DMS114 treated with DMSO at 0.1 percent for 48 hours (cell line): Measurements from ENCODE around the gene RAC2.
"Not testable (repeated sequence)": the region's sequence is repeated elsewhere in the genome, so short reads cannot be mapped to it uniquely, and the experiment has no call there.

Source experiments
- DNase-seq: peaks from one replicate; lab custom pipeline; 2025; ENCODE audit not compliant: unreplicated experiment; lab: John Stamatoyannopoulos, UW

Gene RAC2

DNA sequence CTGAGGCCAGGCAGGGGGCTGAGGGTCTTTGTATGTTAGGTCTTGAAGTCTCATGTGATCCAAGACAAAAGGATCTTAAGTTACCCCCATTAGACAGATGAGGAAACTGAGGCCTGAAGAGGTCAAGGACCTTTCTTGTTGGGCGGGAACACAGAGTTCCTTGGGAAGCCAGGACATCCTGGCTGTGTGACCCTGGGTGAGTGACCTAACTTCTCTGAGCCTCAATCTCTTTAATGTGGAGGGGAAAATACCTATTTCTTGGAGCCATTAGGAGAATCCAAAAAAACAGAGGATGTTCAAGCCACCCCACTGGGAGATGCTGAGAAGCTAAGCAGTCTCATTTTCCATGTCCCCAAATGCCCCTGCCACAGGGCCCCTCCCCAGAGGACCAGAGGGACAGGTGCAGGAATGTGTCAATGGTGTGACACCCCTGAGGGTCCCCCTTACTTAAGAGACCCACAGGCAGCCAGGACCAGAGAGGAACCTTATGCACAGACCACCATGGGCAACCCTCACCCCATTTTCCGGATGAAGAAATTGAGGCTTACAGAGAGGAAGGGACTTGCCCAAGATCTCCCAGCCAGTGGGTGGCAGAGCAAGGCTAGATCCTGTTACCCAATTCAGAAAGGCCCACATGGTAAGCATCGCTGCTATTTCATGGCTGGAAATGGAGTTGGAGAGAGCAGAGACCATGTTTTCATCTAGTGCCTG lies 8.0 kb downstream of the RAC2 start:
- DNase-seq: no peak

DNA sequence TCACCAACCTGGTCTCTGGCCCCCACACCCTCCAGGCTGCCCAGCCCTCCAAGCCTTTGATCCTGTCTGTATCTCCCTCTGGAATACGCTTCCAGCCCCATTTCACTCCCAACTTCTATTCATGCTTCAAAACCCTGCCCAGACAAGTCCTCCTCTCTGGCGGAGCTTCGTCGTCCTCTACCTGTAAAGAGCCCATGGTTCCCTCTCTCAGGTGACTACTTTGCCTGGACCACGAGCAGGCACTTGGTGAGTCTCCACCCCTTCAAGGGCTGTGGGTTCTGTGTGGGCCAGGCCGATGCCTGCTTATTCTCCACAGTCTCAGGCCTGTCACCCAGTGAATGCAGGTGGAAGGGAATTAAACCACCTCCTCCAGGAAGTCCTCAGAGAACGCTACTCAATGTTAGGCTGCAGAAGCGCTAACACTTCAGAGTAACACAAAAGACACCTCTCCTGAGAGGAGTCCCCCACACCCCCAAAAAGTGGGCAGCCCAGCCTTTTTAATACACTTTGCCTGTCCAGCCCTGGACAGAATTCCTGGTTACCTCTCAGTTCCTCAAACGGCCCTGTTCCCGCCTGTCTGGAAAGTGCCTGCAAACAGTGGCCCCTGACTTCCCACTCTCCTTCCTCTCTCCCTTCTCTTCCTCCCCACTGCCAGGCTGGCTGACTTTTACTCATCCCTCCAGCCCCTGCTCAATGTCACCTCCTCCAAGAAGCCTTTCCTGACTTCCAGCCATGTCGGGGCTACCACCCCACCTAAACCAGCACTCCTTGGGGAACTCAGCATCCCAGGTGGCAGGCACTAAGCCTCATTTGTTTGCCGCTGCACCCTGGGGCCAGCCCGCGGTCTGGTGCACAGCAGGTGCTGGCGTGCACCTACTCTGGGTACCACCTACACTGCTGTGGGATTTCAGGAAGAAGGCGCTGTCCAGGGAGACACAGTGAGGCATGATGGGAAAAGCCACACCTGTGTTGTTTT lies 9.0 kb downstream of the RAC2 start:
- no peak for DNase-seq

DNA sequence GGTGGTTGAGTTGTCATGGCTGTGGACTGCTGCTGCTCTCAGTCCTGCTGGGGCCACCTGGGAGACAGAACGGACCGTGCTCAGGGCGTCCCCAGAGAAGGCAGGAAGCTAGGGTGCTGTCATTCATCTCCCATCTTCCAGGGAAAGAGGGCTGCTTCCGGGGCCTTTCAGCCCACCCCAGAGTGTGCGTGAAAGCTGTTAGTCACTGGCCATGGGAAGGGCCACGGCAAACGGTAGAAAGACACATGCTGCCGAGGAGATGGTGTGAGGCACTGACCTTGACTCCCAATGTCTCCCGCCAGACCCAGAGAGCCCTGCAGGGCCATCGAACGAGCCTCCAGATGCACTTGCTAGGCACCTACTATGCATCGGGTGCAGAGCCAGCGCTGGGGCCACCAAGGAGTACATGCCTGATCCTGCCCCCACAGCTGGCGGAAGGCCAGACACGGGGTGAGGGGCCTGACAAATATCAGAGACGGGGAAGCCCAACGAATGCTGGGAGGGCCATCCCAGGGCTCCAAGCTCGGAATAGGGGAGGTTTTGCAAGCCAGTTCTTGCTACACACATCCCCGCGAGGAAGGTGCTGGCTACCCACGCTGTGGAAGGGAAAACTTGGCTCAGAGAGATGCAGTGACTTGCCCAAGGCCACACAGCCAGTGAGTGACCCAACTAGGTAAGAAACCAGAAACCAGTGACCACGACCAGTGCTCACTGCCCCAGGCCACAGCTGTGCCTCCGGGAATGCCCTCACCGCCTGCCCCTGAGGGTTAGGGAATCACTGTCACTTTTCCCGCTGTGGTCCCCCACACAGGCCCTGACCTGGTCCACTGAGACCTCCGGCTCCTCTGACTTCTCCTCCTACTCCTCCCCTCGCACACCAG lies 10.1 kb downstream of the RAC2 start:
- no peak for DNase-seq

DNA sequence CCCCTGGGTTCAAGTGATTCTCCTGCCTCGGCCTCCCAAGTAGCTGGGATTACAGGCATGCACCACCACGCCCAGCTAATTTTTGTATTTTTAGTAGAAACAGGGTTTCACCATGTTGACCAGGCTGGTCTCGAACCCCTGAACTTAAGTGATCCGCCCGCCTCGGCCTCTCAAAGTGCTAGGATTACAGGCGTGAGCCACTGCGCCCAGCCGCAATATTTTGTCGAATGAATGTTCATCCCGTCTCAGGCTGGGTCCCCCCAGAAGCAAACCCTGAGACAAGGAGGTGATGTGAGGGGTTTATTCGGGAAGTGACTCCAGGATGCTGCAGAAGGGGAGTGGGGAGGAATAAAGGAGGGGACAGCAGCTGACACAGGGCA lies 10.7 kb downstream of the RAC2 start:
- DNase-seq: not testable (repeated sequence)

DNA sequence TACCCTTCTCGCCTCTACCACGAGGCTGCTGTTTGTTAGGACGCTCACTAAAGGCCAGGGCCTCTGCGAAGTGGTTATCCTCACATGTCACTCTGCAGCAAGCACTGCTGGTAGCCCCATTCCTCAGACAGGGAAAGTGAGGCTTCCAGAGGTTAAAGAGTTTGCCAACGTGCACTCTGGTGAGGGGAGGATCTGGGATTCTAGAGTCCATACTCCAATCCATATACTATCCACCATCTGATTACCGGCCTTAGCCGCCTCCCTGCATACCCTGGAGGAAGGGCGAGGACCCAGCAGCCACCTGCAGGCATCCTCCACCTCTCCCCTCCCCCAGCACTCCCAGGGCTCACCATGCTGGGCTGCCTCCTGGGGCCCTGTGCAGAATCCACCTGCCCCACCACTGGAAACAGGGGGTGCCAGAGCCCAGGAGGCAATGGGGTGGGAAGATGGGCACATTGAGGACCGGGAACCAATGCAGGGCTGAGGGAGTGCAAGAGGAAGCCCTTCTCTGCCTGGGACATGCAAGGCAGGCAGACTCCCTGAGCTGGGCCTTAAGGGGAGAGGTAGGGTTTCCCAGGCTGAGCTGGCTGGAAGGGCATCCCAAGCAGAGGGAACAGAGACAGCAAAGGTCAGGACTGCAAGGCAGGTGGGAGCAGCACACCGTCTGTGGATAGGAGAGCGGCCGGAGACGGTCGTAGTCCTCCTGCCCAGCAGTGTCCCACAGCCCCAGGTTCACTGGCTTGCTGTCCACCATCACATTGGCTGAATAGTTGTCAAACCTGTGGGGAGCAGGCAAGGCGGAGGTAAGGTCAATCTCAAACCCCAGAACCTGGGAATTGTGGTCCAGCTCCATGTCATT lies 11.7 kb downstream of the RAC2 start:
- DNase-seq: no peak

DNA sequence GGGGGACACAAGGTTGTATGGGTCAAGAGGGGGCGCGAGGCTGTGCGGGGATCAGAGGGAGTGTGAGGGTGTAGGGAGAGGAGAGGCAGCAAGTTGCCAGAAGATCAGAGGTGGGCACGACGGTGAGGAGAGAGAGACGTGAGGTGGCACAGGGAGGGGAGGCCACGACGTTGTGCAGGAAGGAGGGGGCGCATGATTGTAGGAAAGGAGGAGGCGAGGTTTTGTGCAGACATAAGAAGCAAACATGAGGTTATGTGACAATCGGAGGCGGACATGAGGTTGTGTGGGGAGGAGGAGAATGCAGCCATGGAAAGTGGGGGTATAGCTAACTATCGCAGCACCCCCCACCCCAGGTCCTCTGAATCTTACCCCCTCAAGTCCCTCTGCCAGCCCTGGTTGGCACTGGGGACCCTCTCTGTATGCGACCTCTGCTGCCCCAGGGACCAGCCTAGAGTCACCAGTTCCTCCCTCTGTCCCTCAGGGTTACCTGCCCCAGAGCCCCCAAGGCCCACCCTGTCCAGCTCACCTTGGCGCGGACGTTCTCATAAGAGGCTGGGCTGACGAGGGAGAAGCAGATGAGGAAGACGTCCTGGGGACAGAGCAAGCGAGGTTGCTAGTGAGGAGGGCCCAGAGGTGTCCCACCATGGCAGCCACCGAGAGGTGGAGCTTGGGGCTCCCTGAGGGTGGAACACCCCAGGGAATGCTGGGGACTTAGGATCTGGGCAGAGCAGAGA lies 12.5 kb downstream of the RAC2 start:
- DNase-seq: no peak

DNA sequence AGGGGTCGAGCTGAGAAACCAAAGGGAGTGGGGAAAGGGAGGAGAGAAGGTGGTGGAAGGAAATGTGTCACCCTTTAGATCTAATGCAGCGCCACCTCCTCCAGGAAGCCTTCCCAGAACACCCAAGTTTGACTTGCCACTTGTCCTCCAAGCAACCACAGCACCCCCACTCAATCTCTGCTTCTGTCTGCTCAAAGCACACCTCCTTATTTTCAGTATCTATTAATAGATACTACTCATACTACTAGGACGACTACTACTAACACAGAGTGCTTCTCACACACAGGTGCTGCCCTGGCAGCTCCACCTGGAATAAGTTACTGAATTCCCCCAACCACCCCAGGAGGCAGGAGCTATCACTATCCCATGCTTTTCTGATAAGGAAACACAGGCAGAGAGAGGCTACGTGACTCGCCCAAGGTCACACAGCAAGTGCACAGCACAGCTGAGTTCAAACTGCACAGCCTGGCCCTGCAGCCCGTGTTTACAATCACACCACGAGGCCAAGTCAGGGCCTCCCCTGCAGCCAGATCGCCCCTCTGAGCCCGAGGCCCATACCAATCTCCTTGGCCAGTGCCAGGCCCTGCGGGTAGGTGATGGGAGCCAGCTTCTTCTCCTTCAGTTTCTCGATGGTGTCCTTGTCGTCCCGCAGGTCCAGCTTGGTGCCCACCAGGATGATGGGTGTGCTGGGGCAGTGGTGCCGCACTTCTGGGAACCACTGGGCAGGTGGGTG lies 13.2 kb downstream of the RAC2 start:
- DNase-seq: no peak

DNA sequence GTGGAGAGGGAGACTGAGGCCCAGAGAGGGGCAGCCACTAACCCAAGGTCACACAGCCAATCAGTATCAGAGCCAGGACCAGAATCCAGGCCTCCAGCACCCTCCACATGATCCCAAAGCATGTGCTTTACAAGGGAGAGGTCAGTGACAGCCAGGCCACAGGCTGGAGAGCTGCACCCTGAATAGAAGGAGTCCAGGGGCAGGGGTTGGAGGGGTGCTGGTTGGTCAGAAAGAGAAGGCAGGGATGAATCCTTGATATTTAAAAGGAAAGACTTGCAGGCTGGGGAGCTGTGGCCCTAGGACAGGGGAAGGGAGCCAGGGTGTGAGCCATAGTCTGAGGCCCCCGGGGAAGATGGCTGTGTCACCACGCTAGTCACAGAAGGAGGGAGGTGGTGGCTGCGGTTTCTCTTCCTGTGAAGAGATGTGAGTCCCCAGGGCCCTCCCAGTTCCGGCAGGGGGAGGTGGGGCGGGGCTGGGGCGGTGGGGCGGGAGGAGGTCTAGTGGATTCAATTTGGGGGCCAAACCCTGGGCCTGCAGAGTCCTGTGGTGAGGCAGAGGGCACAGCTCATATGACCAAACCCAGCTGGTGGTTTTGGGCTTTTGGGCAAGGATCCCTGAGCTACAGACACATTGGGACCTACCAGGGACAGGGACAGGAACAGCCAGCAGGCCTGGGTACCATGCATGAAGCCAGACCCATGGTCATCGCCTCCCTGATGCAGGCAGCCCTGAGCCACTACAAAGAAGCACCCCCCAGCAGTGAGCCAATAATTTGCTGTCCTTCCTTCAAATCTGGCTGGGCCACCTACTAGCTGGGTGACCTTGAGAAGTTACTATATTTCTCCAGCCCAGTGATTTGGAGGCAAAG lies 14.0 kb downstream of the RAC2 start:
- no peak for DNase-seq

DNA sequence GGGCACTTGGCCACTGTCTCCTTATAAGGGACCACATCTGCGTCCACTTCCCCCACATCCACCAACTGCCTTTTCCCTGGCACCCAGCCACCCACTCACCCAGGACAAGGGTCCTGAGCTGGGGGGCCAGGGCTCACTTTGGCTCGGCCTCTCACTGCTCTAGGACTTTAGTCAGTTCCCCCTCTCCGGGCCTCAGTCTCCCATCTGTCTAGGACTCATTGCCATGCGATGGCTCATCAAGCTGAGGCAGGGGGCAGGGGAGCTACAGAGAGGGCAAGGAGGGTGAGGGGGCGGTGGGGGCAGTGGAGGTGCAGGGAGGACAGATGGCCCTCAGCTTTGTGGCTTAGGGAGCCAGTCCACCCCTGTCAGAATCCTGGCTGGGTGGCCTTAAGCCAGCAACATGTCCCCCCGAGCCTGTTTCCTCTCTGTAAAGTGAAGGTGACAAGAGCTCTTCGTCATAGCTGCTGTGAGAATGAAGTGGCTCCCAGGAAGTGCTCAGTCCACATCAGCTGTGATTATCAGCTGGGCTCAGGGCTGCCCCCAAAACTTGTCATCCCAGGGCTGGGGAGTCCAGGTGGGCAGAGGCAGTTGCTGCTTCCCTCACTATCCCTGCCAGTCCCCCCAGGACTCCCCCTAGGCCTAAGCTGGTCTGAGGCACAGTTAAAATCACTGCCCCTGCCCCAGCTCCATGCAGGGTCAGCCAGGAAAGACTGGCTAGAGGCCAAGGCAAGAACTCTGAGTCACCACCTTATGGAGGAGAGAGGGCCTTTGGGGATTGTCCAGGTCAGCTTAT lies 14.9 kb downstream of the RAC2 start:
- DNase-seq: no peak

DNA sequence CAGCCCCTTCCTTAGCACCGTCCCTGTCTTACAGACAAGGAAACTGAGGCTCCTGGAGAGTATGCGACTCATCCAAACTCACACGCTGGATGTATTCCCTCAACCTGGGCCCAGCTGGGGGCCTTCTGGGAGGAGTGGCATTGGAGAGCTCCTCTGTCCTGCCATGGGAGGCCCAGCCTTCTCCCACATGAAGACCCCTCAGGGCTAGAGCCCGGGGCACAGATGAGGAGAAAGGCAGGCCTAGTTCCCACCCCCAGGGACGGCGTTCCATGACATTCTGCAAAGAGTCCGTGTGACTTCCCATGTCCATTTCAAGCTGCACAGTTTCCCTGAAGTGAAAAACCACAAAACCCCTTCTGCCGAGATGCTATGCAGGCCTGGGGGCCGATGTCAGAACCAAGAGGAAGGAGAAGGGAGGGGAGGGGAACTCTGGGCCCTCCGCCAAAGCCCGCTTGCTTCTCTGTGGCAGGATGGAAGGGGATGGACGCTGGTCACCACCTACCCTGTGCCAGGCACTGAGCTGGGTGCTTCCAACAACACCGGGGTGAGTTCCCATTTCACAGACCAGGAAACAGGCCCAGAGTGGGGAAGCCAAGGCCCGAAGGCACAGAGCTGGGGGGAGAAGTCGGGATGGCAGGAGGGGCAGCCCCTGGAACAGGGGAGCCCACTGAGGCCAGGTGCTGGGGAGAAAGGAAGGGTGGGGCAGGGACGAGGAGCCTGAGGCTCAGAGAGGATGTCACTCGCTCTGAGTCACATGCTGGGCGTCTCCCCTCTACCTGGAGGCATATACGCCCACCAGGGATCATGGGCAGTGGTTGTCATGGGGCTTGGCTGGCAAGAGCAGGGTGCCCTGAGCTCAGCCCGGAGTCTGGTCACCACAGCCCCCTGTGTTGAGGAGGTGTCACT lies 15.7 kb downstream of the RAC2 start:
- no peak for DNase-seq

DNA sequence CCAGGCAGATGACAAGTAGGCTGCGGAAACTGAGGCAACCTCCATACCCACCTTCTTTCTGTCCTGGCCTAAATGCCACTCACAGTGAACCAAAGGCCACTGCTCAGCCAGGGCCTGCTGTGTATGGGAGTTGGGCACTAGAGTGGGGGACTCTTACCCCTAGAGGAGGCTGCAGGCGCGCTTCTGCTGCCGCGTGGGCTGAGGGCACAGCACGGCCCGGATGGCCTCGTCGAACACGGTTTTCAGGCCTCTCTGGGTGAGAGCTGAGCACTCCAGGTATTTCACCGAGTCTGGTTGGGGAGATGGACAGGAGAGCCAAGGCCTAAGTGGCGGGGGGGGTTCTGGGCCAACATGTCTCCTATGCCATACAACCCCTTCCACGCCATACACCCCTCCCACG lies 17.6 kb downstream of the RAC2 start:
- no peak for DNase-seq

DNA sequence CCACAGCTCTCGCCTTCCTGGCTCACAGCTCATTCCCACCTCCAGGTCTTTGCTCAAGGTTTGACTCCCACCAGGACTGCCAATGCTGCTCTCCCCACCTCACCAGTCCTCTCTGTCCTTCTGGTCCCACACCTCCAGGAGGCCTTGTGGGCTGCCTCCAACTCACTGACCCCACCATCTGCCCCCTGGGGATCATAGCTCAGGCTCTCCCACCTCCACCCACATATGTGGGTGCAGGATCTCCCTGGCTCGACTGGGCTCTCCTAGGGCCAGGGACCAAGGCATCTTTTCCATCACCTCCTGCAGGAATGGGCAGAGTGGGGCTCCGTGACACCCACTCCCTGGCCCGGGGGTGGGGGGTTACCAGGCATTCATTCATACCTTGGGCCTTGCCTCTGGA lies 18.0 kb downstream of the RAC2 start:
- no peak for DNase-seq

DNA sequence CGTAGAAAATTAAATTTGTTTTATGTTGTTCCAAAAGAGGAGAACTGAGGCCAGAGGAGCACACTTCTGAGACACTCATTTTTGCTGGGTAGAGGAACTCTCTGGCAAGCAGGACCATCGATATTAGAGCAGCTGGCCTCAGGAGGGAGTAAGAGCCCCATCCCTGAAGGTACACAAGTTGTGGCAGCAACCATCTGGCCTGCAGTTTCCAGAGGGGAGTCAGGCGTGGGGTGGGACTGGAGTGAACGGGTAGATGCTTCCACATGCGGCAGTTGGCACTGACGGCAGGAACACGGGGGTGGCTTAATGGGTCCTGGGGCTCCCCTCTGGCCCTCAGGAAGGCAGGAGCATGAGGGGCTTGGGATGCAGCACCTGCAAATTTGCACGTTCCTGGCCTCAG lies 18.6 kb downstream of the RAC2 start:
- DNase-seq: no peak

DNA sequence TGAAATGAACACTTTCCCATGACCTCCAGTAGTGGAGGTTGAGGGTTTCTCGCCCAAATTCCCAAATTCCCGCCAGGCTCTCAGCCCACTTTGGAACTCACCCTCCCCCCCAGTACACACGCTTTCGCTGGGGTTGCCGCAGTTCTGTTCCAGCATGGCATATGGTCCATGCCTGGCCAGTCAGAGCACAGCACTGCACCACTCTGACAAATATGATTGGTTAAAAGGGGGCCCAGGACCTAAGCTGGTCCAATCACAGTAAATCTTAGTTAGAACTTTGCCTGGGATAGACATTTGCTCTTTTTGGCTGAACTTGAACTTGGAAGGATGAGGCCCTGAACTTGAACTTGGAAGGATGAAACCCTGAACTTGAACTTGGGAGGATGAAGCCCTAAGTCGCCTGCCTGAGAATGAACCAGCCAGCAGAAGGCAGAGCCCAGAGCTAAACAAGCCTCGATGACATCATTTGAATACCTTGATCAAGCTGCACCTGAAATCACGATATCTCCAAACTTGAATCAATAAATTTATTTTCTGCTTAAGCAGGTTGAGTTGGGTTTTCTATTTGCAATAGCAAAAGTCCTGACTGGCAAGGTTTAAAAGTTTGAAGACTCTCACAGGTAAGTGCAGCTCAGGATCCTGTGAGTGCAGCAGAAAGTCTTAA lies 19.2 kb downstream of the RAC2 start:
- DNase-seq: no peak

DNA sequence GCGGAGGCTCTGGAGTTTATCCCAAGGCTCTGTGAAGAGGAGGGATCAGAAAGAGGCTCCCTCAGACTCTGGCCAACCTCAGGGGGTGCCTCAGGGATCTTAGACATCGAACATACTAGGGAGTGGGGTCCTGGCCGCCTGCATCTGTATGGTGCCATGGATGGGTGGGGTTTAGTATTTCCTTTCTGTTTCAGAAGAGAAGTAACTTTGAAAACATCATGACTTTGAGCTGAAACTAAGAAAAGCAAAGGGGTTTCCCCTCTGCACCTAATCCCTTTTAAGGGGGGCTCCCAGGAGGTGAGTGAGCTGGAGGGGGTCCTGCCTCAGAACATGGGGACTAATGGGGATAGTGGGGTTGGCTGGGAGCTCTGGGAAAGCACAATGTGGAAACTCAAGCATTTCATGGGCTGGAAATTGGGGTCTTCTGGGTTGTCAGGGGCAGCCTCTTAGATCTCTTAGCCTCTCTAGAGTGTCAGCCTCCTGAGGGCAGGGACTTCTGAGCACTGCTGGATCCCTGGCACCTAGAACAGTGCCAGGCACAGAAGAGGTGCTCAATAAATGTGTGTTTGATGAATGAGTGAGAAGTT lies 20.0 kb downstream of the RAC2 start:
- DNase-seq: no peak
